LNCAP (cell line): ENCODE results near the gene TEX9.

Experiments used
- CTCF ChIP-seq: fragments of 450-650 bp; IDR thresholded peaks from 2 replicates; pipeline ENCODE4 v1.5.1; 2017; ENCODE audit warnings: mild to moderate bottlenecking

TEX9 gene

GRCh38 chr15:56410721-56411120 lies 45.5 kb downstream of the TEX9 start:
- TF ChIP-seq CTCF = no peak

GRCh38 chr15:56411122-56411749 lies 46.0 kb downstream of the TEX9 start:
- no peak for TF ChIP-seq CTCF

- no peak for TF ChIP-seq CTCF
These were observed 60.0 kb downstream of the TEX9 start for GRCh38 chr15:56425276-56425675.

- no peak for TF ChIP-seq CTCF
These were observed 60.8 kb downstream of the TEX9 start for GRCh38 chr15:56425976-56426375.

- TF ChIP-seq CTCF = peak; percentile 61; the same call in 1 of the 2 replicates
These were observed 63.7 kb downstream of the TEX9 start for GRCh38 chr15:56428821-56429458.

GRCh38 chr15:56432304-56432703 lies 67.1 kb downstream of the TEX9 start:
- no peak for TF ChIP-seq CTCF

- no peak for TF ChIP-seq CTCF
These were observed 75.1 kb downstream of the TEX9 start for GRCh38 chr15:56440214-56440770.
